ENCODE data around the gene RGL4. TPM values are rescaled to one million over a fixed set of nuclear protein-coding genes. Genes with fewer than 3 reads are reported as not detected.

RGL4 gene
- total and polyA plus RNA-seq, 2 of the 8 experiments (the other 6 are each of a cell fraction or from before 2014, with no cell fraction given): not detected

DNA sequence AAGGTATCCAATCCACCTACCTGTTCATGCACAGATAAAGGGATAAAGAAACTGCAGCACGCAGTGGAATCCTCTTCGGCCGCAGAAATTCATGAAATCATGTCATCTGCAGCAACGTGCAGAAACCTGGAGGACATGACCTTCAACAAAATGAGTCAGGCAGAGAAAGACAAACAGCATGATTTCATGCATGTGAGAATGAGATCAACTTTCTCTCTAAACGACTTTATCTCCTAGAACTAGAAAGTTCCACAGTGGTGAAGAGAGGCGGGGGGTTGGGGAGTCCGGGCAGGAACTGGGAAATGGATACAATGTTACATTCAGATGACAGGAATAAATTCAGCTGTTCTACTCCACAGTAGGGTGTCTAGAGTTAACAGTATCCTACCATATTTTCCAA is 9.9 kb downstream of the RGL4 start:
- Histone ChIP-seq H3K36me3 (ENCODE audit: control insufficient read depth in 2 of 4, insufficient read depth in 4 of 4, low read length in 3 of 4) (peaks cover 5 to 34% (median 14%) of the 10 kb centered on the region in 4 experiments; a peak in 6 of 8 replicates), H2AFZ (ENCODE audit: low read length) (no peak overlapping the region), H3K4me2 (ENCODE audit: insufficient read depth in 1 of 2, low read depth in 2 of 2, low read length in 2 of 2) (no peak overlapping the region), H2BK12ac (ENCODE audit: low read depth, low read length) (no peak overlapping the region), H2BK120ac (replicated peaks; ENCODE audit: low read depth, low read length) (no peak overlapping the region), H2BK5ac (ENCODE audit: low read depth, low read length) (no peak overlapping the region), H2AK5ac (ENCODE audit: low read depth, low read length) (no peak overlapping the region), H3K27ac (ENCODE audit: low read depth, low read length) (no peak overlapping the region), H4K20me1 (replicated peaks in 1 of 2; ENCODE audit: control insufficient read depth in 1 of 2, insufficient read depth in 2 of 2, low read length in 2 of 2) (peaks cover 8 to 16% of the 10 kb centered on the region in 2 experiments), H2BK20ac (ENCODE audit: low read length) (no peak overlapping the region), H2BK15ac (ENCODE audit: low read length) (no peak overlapping the region), H3K23ac (ENCODE audit: insufficient read length) (no peak overlapping the region), H3K18ac (ENCODE audit: extremely low read depth, low read length) (no peak overlapping the region), H3K14ac (ENCODE audit: insufficient read length) (no peak overlapping the region), H3K4me1 (replicated peaks in 1 of 4; ENCODE audit: control insufficient read depth in 3 of 4, insufficient read depth in 4 of 4, low read length in 3 of 4) (no peaks in the 10 kb centered on the region; a peak in 1 of 7 replicates), H4K5ac (ENCODE audit: insufficient read length, low read depth, low read length) (no peak overlapping the region), H3K79me1 (ENCODE audit: low read depth, low read length) (peaks cover 11% of the 10 kb centered on the region), H3K4ac (replicated peaks; ENCODE audit: insufficient read length, low read depth, low read length) (no peak overlapping the region), H3K79me2 (ENCODE audit: control insufficient read depth in 1 of 2, insufficient read depth in 2 of 2, low read length in 2 of 2) (peaks cover 0 to 16% of the 10 kb centered on the region in 2 experiments; a peak in 2 of 4 replicates), H3K9me3 (ENCODE audit: insufficient read depth in 2 of 2, low read depth in 1 of 2, low read length in 1 of 2) (no peaks in the 10 kb centered on the region), H4K91ac (replicated peaks; ENCODE audit: insufficient read length, low read length) (no peak overlapping the region), H4K8ac (ENCODE audit: extremely low read depth, insufficient read depth, low read length) (no peak overlapping the region), H3K27me3 (replicated peaks in 1 of 4; ENCODE audit: control insufficient read depth in 3 of 4, extremely low read depth in 1 of 4, insufficient read depth in 3 of 4, low read length in 3 of 4) (no peaks in the 10 kb centered on the region), H3K23me2 (ENCODE audit: low read depth, low read length) (no peaks in the 10 kb centered on the region), H3K56ac (replicated peaks; ENCODE audit: insufficient read length, low read depth, low read length) (no peak overlapping the region), H3K9ac (replicated peaks in 1 of 4; ENCODE audit: extremely low read depth in 1 of 4, low read depth in 3 of 4, low read length in 3 of 4) (no peak overlapping the region), H3K4me3 (ENCODE audit: extremely low read depth in 1 of 4, insufficient read depth in 2 of 4, low read depth in 3 of 4, low read length in 4 of 4) (no peak overlapping the region)
- ChIA-PET CTCF (ENCODE audit: partially characterized antibody) (no interaction called here), POLR2A (ENCODE audit: partially characterized antibody) (no interaction called here)
- TF ChIP-seq BACH1 (IDR thresholded peaks at IDR 0.05; ENCODE audit: low read length) (no peak), BCL11A (IDR thresholded peaks at IDR 0.05; ENCODE audit: low read depth in 2 of 2, low read length in 2 of 2) (no peak), TAF7 (optimal IDR thresholded peaks at IDR 0.05; ENCODE audit: borderline replicate concordance, low read depth, low read length) (no peak), SP1 (IDR thresholded peaks at IDR 0.05; ENCODE audit: low read depth, low read length) (no peak)
- WGBS, 2 experiments (ENCODE audit: extremely low coverage in 1 of 2, insufficient coverage in 1 of 2, insufficient read length in 1 of 2, insufficient replicate concordance in 2 of 2, low coverage in 1 of 2, low lambda C conversion rate in 2 of 2, missing lambda C conversion rate in 1 of 2): 90% methylated on average over 7 of the region's 7 CpGs; no CpG with 5 or more reads in 1 of the 2 experiments
- DNase-seq (ENCODE audit: low read depth in 1 of 2, low spot score in 2 of 2) (no peak), FAIRE-seq (no peak)

All from H1 (cell line).